ENCODE measurements around the gene LSM4. TPM values are rescaled to one million over a fixed set of nuclear protein-coding genes. Genes with fewer than 3 reads are reported as not detected.

Gene LSM4
- total and polyA plus RNA-seq, 10 of the 15 experiments (the other 5 are each of a cell fraction or from before 2014, with no cell fraction given): 12.6 to 652 (median 217) TPM

- peak; percentile 79 for TF ChIP-seq ZNF592 (IDR thresholded peaks at IDR 0.05)
- 0 out of 2 replicates have a peak, but pooled peaks have one; percentile 50 for TF ChIP-seq BCLAF1 (IDR thresholded peaks at IDR 0.05)
- no peak for TF ChIP-seq NRF1 (conservative IDR thresholded peaks at IDR 0.05; ENCODE audit: low read depth, low read length)
- TF ChIP-seq LARP7 (IDR thresholded peaks at IDR 0.05): peak; percentile 94
- peak; percentile 92 for TF ChIP-seq BMI1 (IDR thresholded peaks at IDR 0.05; ENCODE audit: borderline replicate concordance)
- TF ChIP-seq GATAD2B (conservative IDR thresholded peaks at IDR 0.05; ENCODE audit: low read depth): peak; percentile 71
- peak; percentile 78; the same call in 1 of the 2 replicates for TF ChIP-seq RB1 (IDR thresholded peaks at IDR 0.05; ENCODE audit: borderline replicate concordance)
- TF ChIP-seq NR2C1 (IDR thresholded peaks at IDR 0.05): peak; percentile 66
- peak; percentile 54; the same call in 1 of the 2 replicates for TF ChIP-seq ZNF24 (IDR thresholded peaks at IDR 0.05)
- TF ChIP-seq SMAD1 (IDR thresholded peaks at IDR 0.05; ENCODE audit: low read depth, partially characterized antibody): no peak
- TF ChIP-seq MLLT1 (IDR thresholded peaks at IDR 0.05): no peak
- TF ChIP-seq CHD2 (IDR thresholded peaks at IDR 0.05; ENCODE audit: borderline replicate concordance, low read depth, low read length): peak; percentile 60; the same call in 1 of the 2 replicates
- TF ChIP-seq EP300 (IDR thresholded peaks at IDR 0.05; ENCODE audit: borderline replicate concordance in 1 of 2, control insufficient read depth in 1 of 2, low read depth in 2 of 2, low read length in 2 of 2): peak; percentile 69 to 97; a peak in 3 of 4 replicates
- TF ChIP-seq ATF7 (IDR thresholded peaks at IDR 0.05; ENCODE audit: low read depth): peak; percentile 95
- TF ChIP-seq NFYB (IDR thresholded peaks at IDR 0.05; ENCODE audit: insufficient read depth, low read depth, low read length): peak; percentile 82
- TF ChIP-seq CEBPB (IDR thresholded peaks at IDR 0.05; ENCODE audit: borderline replicate concordance in 1 of 2, low read depth in 2 of 2, low read length in 2 of 2): no peak
- TF ChIP-seq EZH2 (IDR thresholded peaks at IDR 0.05; ENCODE audit: borderline replicate concordance, control insufficient read depth, low read depth, low read length): no peak
- no peak for TF ChIP-seq SMC3 (IDR thresholded peaks at IDR 0.05; ENCODE audit: borderline replicate concordance, low read length)
Observed at GRCh38 chr19:18281082-18282020, 41.5 kb downstream of the LSM4 start, which contains the start of gene JUND (continued).
